Measurements from ENCODE around the gene PUS10. TPM values are rescaled to one million over a fixed set of nuclear protein-coding genes. Genes with fewer than 3 reads are reported as not detected.

The PUS10 gene
- total RNA-seq, 4 donors from 2014 or later, result 1.0 to 5.0 (median 3.5) TPM

- Histone ChIP-seq H3K27ac (no peak overlapping the region), H3K36me3 (peaks cover 2 to 4% of the 10 kb centered on the region in 2 donors), H3K9me3 (no peaks in the 10 kb centered on the region), H3K27me3 (no peaks in the 10 kb centered on the region), H3K4me3 (no peak overlapping the region), H3K4me1 (peaks cover 10 to 12% of the 10 kb centered on the region in 2 donors)
- TF ChIP-seq CTCF (IDR thresholded peaks at IDR 0.05 in 4 of 5, conservative IDR thresholded peaks at IDR 0.05 in 1 of 5) (no peak), POLR2A (IDR thresholded peaks at IDR 0.05) (no peak)
- in situ Hi-C loops (cut with MboI; ENCODE audit: low sequenced_read_pairs in 4 of 4), result loop anchor here in 2 of 4 donors (10.0 kb wide), 1 partner anchor 215 kb away; no protein-coding TSS in a partner anchor
- DNase-seq (no peak), ATAC-seq (no peak)
- intact Hi-C loops (cut with DNase I; ENCODE audit: low total_unique reads), result no loop called here
Observed at GRCh38 chr2:61009355-61009754, 8.7 kb downstream of the PUS10 start.

GRCh38 chr2:61006486-61007105 lies 11.5 kb downstream of the PUS10 start:
- peaks cover 2 to 4% of the 10 kb centered on the region in 2 donors for H3K36me3 ChIP-seq
- H3K27me3 ChIP-seq, result no peaks in the 10 kb centered on the region
- intact Hi-C loops (cut with DNase I; ENCODE audit: low total_unique reads) (no loop called here), in situ Hi-C loops (cut with MboI; ENCODE audit: low sequenced_read_pairs in 4 of 4) (loop anchor here in 2 of 4 donors (10.0 kb wide), 1 partner anchor 212 kb away; no protein-coding TSS in a partner anchor)
- no peak overlapping the region for H3K27ac ChIP-seq
- ATAC-seq (no peak), DNase-seq (no peak)
- no peak for TF ChIP-seq CTCF (IDR thresholded peaks at IDR 0.05 in 4 of 5, conservative IDR thresholded peaks at IDR 0.05 in 1 of 5)
- TF ChIP-seq POLR2A (IDR thresholded peaks at IDR 0.05), result no peak
- no peak overlapping the region for H3K4me3 ChIP-seq
- H3K4me1 ChIP-seq, result peaks cover 5 to 6% of the 10 kb centered on the region in 2 donors
- H3K9me3 ChIP-seq, result no peaks in the 10 kb centered on the region

GRCh38 chr2:61005736-61006135 lies 12.3 kb downstream of the PUS10 start:
- ATAC-seq (no peak), DNase-seq (no peak)
- no peak for TF ChIP-seq CTCF (IDR thresholded peaks at IDR 0.05 in 4 of 5, conservative IDR thresholded peaks at IDR 0.05 in 1 of 5)
- TF ChIP-seq POLR2A (IDR thresholded peaks at IDR 0.05), result no peak
- intact Hi-C loops (cut with DNase I; ENCODE audit: low total_unique reads), result no loop called here
- Histone ChIP-seq H3K27ac (no peak overlapping the region), H3K4me1 (no peaks in the 10 kb centered on the region), H3K27me3 (no peaks in the 10 kb centered on the region), H3K4me3 (no peak overlapping the region), H3K9me3 (no peaks in the 10 kb centered on the region), H3K36me3 (peaks cover 2 to 4% of the 10 kb centered on the region in 2 donors)
- in situ Hi-C loops (cut with MboI; ENCODE audit: low sequenced_read_pairs in 4 of 4), result loop anchor here in 2 of 4 donors (10.0 kb wide), 1 partner anchor 211 kb away; no protein-coding TSS in a partner anchor

- in situ Hi-C loops (cut with MboI; ENCODE audit: low sequenced_read_pairs in 4 of 4) (loop anchor here in 3 of 4 donors (5.0 to 10.0 kb wide), 2 partner anchors 292 to 294 kb away; no protein-coding TSS in a partner anchor), intact Hi-C loops (cut with DNase I; ENCODE audit: low total_unique reads) (loop anchor here (1.0 to 10.0 kb wide), 2 partner anchors 204 to 292 kb away; no protein-coding TSS in a partner anchor)
- peak in 1 of 2 donors; percentile 58 for ATAC-seq
Observed at GRCh38 chr2:60998628-60999545, 19.2 kb downstream of the PUS10 start.

More at GRCh38 chr2:60998628-60999545, 19.2 kb downstream of the PUS10 start:
- H3K27ac ChIP-seq, result no peak overlapping the region
- H3K36me3 ChIP-seq, result no peaks in the 10 kb centered on the region
- H3K27me3 ChIP-seq, result no peaks in the 10 kb centered on the region
- peak; percentile 21 to 66 (median 57) for TF ChIP-seq CTCF (IDR thresholded peaks at IDR 0.05 in 4 of 5, conservative IDR thresholded peaks at IDR 0.05 in 1 of 5)
- TF ChIP-seq POLR2A (IDR thresholded peaks at IDR 0.05), result no peak
- no peaks in the 10 kb centered on the region for H3K9me3 ChIP-seq
- H3K4me3 ChIP-seq, result no peak overlapping the region
- no peak for DNase-seq
- H3K4me1 ChIP-seq, result peaks cover 0 to 4% of the 10 kb centered on the region in 2 donors
